HG03469 (cell line): ENCODE results near the gene LIN37.

Experiments
- ATAC-seq: cut with Tn5 transposase; IDR thresholded peaks from one replicate; pipeline ENCODE4 v1.9.1; 2021; ENCODE audit warnings: mild to moderate bottlenecking, moderate library complexity, moderate number of reproducible peaks; ENCODE audit not compliant: unreplicated experiment

LIN37 gene

DNA sequence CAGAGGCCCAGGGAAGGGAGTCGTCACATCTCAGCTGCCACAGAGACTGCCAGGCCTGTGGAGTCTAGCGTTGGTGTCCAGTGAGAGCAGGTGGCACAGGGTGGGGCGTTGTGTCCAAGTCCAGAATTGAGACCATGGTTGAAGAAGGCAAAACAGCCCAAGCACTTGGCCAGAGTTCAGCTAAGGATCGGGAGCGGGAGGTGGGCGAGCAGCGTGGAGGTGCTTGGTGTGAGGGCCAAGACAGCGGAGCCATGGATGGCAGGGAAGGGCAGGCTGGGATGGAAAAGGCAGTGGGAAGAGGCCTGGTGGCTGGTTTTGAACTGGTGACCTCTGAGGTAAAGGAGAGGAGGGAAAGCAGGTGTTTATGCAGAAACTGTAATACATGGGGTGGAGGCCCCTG lies 14.1 kb upstream of the LIN37 start:
- ATAC-seq: no peak

DNA sequence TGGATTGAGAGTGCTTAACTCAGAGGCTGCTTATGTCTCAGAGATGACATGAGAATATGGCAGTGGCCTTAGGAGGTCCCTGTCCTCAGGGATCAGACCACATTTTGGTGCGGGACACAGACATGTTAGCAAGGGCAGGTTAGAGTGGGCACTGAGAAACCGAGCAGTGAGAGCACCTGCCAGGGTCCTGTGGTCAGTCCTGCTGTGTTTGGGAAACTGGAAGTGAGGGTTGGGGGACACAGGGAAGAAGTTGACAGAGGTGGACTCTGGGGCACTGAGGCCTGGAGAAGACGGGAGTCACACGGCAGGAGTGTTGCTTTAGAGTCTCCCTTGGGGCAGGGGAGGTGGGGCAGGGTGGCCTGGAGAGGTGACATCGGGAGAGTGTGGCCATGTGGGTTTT lies 13.5 kb upstream of the LIN37 start:
- ATAC-seq: no peak

DNA sequence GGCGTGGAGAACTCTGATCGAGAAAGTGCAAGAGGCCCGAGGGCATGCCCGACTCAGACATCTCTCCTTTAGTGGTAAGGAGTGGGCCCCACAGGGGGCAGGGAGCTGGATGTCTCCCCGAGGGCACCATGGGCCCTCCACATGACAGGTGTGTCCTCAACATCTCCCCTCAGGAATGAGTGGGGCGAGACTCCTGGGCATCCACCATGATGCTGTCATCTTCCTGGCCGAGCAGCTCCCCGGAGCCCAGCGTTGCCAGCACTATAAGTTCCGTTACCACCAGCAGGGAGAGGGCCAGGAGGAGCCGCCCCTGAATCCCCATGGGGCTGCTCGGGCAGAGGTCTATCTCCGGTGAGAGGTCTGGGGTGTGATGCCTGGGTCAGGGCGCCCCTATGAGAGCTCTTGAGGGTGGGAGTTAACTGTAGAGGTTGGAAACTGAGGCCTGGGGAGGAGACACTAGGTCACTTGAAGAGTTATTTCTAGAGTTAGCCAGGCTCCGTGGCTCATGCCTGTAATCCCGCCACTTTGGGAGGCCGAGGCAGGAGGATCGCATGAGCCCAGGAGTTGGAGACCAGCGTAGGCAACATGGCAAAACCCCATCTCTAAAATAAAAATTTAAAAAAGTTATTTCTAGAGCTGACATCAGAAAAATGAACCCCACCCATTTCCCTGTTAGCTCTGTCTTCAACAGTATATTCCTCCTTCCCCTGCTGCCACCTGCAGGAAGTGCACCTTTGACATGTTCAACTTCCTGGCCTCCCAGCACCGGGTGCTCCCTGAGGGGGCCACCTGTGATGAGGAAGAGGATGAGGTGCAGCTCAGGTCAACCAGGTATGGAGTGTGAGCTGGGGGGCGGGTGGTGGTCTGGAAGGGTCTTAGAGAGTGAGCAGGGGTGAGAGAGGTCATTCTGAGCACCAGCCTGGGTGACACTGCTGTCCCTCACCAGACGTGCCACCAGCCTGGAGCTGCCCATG lies 11.2 kb upstream of the LIN37 start:
- no peak for ATAC-seq

DNA sequence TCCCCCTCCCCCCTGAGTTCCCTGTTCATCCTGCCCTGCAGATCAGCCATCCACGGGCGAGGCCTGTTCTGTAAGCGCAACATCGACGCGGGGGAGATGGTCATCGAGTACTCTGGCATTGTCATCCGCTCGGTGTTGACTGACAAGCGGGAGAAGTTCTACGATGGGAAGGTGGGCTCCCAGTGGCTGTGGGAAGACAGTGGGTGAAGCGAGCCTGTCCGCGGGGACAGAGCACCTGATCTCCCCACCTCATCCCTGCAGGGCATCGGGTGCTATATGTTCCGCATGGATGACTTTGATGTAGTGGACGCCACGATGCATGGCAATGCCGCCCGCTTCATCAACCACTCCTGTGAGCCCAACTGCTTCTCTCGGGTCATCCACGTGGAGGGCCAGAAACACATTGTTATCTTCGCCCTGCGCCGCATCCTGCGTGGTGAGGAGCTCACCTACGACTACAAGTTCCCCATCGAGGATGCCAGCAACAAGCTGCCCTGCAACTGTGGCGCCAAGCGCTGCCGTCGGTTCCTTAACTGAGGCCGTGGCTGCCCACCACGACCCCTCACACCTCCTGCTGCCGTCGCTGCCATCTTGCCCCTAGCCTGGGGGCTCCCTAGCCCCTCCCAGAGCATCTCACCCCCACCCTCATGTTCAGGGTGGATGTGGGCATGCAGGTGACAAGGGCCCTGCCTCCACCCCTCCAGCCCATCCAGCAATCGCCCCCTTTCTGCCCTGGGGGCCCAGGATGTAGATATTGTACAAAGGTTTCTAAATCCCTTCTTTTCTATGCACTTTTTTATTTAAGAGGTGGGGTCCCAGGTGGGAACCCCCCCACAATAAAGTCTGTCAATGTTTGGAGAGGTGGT lies 10.1 kb upstream of the LIN37 start:
- ATAC-seq: no peak

DNA sequence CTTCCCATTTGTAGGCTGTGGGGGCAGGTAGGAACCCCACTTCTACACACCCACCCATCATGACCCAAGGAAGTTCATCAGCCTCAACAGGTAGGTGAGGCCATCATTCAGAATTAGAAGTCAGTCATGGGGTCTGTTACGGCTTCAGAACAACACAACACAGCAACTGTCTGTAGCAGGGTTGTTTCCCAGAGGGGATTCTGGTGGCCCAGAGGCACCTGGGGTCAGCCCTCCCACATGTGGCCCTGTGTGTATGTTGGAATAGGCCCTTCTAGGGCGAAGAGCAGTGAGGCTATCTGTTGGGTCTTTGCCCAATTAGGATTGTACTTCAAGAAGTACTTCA lies 9.5 kb upstream of the LIN37 start:
- no peak for ATAC-seq

DNA sequence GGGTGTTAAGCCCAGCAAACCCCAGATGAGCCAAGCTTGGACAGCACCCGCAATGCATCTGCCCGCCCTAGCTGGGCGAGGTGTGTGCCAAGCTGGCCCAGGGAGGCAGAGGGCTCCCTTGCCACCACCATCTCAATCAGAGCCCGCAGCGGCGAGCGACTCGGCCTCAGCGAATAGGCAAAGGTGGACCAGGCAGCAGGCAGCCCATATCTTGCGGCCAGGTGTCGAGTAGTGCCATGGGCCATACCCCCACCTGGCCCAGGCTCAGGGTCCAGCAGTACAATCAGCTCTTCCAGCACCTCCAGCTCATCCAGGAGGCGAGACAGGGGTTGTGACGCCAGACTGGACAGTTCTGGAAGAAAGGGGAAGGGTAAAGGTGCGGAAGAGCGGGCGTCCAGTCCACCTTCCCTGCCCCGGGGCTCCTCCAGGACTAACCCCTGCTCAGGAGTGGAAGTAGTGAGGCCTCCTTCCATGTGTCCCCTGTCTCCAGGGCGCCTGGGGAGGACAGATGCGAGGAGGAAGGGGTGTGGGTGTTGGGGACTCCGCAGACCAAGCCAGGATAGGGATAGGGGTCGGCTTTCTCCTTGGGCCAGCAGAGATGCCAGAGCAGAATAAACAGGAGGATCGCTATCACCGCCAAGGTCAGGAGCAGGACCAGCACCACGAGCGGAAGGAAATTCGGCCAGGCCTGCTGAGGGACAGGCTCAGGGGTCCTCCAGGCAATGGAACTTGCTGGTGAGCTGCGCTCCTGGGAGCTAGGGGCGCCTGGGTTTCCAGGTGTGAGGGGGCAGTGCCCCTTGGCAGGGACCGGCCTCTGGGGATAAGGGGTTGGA lies 8.9 kb upstream of the LIN37 start:
- no peak for ATAC-seq

DNA sequence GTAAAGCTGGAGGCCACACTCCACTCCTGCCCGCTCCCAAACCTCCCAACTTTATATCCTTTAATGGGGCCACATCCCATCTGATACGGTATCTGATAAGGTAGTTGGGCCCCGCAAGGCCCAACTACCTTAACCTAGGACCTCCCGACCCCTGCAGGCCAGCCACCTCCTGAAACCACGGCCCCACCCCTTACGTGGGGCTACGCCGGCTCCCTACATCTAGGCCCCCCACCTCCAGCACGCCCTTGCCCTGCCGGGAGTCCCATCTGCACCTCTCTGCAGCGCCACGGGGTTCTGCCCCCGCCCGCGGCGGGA lies 8.3 kb upstream of the LIN37 start:
- ATAC-seq: no peak

DNA sequence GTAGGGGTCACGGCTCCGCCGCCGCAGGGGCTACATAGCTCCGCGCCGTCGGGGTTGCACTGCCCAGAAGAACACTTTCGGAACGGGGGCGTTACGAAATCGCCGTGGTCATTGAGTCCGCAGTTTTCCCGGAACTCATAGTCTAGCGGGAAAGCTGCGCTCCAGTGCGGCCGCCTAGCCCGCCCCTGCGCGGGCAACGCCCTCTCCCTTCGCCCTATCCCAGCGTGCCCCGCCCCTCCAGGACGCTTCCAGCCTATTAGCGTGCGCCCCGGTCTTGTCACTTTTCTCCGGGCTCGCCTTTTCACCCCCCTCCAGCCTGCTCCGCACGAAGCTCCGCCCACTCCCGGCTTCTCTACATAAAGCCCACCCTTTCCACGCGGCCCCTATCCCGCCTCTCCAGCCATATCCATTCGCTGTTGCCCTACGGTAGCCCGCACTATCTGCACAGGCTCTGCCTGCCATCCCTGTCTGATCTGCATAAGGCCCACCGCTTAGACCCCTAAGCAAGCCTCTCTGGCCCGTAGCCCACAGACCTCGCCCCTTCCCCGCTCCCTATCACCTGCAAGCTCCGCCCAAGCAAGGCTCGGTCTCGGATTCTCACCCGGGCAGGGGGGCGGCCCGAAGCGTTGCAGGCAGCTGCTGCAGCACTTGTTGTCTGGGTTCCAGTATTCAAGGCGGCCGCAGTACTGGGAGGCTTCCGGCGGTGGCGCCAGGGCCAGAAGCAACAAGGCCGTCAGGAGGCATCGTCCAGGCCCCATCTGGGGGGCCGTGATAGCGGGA lies 7.8 kb upstream of the LIN37 start:
- peak; percentile 27 for ATAC-seq

DNA sequence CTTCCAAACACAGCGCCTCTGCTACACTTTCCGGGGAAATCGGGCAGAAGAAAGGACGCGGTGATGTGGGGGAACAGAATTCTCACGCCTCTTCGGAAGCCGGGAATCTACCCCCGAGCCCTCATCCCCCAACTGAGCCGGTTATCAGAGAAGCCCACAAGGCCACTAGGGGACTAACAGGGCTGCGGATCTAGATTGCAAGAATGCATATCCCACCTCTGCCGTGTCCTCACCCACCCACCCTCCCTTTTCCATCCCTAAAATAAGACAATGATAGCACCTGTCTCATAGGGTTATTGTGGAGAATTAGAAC lies 7.2 kb upstream of the LIN37 start:
- no peak for ATAC-seq

DNA sequence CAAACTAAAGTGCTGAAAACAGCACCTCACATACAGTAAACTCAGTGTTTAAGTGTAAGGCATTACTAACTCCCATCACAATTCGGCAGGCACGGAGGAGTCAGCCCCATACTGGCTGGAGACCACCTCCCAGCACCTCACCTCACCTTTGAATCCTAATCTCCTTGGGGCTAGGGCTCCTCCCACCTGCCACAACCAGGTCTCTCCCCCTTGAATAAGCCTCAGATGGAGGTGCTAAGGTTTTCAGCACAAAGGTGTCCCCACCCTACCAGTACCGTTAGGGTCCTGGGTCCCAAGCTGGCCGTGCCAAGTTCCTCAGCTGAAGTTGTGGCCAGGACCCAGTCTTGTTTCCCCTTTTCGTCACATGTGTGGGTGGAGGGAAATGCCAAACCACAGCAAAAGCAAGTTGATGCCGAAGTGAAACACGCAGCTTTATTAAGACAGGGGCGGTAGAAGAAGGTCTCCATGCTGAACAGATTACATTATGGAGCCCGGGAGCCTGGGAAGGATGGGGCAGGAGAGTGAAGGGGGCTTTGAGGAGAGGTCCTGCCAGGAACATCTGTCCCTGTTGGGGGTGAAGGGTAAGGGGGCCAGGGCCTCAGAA lies 6.2 kb upstream of the LIN37 start, which contains the start of gene IGFLR1:
Gene IGFLR1, minus strand, starts transcription at position 332 of the 604 bp plus-strand sequence. CDS start 1,272 bp downstream, outside the sequence.
- ATAC-seq: no peak

DNA sequence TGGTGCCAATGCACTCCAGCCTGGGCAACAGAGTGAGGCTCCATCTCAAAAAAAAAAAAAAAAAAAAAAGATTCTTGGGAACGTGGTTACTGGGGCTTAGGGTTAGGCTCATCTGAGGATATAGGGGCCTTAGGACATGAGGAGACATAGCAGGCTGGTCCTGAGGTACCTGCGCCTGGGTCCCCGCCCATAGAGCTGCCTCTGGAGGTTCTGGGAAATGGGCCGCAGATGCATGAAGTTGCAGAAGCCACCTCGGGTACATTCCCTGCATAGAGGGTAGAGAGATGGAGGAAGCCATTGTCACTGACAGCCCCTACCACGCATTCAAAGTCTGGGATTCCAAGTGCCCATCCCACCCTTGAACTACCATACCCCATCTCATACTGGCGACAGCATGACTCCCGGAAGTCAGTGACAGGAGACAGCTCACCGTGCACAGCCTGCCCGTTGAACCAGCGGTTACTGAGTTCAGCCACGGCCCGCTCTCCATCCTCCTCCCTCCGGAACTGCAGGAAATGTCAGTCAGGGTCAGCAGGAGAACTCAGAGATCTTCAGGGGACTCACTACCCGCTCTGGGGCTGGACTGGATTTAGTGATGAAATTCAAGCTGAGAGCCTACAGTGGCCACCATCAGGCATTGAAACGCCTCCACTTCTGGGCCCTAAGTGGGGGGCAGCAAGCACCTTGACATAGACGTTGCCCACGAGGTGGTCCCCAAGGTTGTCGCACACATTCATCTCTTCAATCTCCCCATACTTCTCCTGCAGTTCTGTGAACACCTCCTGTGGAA lies 4.5 kb upstream of the LIN37 start:
- ATAC-seq: no peak

DNA sequence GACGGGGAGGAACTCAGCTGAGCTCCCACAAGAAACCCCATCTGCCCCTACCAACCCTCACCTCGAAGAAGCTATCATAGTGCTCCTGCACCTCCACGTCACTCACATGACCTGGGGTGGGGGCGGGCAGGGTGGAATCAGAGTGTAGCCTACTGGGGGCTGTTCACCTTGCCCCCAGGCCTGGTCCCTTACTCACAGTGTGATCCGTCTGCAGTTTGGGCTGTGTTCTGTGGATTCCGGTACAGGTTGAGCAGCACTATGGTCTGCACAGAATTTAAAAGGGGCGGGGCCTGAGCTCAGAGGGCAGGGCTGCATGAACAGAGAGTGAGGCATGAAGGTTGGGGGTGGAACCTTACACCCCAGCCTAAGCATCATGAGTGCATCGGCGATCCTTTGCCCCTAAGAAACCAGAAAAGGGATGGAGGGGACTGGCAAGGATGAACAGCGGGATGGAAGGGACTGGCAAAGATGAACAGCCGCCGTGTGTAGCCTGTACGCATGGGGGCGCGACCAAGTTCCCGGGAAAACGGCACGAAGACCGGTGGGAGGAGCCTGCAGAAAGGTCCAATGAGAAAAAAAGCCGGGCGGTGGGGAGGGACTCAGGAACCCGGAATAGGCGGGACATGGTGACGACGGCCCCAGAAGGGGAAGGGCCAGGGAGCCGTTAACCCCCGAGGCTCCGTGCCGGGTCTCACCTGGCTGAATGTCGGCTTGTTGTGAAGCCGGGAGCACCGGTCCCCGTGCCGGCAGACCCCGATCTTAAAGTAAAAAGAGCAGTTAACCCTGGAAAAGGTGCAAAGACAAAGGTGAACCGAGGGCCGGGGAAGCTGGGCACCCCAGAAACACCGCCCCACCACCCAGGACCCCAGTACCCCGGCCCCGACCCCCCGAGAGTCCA lies 3.7 kb upstream of the LIN37 start:
- no peak for ATAC-seq

DNA sequence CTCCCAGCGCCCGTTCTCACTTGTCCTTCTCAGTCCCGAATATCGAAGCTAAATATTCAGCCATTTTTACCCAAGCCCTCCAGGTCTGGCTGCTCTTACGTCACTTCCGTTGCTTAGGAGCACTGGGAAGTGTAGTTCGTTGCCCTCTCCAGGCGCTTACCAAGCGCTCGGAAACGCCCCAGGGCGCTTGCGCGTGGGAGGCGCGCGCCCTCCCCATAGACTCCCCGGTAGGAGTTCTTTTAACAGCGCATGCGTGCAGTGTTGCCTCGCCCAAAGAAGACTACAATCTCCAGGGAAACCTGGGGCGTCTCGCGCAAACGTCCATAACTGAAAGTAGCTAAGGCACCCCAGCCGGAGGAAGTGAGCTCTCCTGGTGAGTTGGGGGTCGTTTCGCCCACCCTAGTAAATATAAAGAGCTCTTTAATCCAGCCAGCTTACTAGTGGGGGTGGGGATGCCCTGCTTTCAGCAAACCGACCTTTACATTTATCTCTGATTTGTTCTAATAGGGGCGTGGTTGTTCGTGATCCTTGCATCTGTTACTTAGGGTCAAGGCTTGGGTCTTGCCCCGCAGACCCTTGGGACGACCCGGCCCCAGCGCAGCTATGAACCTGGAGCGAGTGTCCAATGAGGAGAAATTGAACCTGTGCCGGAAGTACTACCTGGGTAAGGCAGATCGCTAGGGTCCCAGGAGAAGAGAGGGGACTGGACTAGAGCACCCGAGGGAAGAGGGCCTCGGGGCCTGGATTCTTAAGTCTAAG lies 2.9 kb upstream of the LIN37 start, which contains the start of the genes PSENEN and U2AF1L4:
Gene PSENEN, plus strand, starts transcription at position 324 of the 759 bp plus-strand sequence. Its CDS starts 280 bp downstream, at position 604.
Gene U2AF1L4, minus strand, starts transcription at position 91 of the 759 bp plus-strand sequence. Its CDS starts 27 bp downstream, at position 64.
- ATAC-seq: peak; percentile 25

DNA sequence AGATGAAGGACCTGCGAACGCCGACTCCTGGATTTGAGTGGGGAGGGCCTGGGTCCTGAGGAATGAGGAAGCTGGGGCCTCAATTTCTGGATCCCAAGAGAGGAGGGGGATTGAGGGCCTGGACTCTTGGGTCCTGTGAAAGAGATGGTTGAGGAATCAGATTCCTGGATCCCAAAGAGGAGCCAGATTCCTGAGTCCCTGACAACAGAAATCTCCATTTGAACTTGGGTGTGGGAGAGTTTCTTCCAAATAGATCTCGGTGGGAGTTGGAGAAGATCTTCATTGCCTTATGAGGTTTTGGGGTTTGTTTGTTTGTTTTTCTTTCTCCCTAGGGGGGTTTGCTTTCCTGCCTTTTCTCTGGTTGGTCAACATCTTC lies 2.3 kb upstream of the LIN37 start:
- no peak for ATAC-seq

DNA sequence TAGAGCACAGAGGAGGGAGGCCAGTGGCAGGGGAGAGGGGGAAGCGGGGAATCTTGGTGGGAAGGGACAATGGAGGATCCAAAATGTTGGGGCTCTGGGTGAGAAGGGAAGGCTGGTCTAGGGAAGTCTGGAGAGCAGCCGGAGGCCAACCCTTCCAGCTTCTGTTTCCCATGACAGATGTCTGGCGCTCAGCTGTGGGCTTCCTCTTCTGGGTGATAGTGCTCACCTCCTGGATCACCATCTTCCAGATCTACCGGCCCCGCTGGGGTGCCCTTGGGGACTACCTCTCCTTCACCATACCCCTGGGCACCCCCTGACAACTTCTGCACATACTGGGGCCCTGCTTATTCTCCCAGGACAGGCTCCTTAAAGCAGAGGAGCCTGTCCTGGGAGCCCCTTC lies 1.8 kb upstream of the LIN37 start:
- no peak for ATAC-seq

DNA sequence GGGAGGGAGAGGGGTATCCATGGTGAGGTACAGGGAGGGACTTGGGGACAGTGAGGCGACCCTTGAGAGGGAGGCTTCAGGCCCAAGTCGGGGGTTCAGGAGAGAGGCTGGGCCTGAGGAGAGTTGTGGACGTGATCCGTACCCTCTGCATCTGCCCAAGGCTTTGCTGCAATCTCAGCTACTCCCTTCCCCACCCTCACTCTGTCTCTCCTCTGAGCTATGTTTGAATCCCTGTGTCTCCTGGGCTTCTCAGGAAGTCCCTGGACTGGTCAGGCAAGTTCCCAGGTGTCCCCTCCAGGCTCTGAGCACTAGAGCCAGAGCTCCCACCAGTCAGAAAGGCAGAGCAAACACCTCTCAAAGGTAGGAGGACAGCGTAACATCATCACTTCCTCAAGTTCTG lies 1.8 kb downstream of the LIN37 start:
- no peak for ATAC-seq
